ENCODE results near the gene TOM1L2. TPM values are rescaled to one million over a fixed set of nuclear protein-coding genes. Genes with fewer than 3 reads are reported as not detected.
"Not testable (repeated sequence)": the region's sequence is repeated elsewhere in the genome, so short reads cannot be mapped to it uniquely, and the experiment has no call there.

Gene TOM1L2
- polyA plus RNA-seq, 1 donor = 31.1 TPM

- WGBS (ENCODE audit: insufficient coverage, low lambda C conversion rate) = no CpG with 5 or more reads among the region's 59 CpGs
- no peaks in the 10 kb centered on the region for H3K27me3 ChIP-seq (ENCODE audit: control insufficient read depth, insufficient read depth, low read length)
- H3K4me1 ChIP-seq (ENCODE audit: control insufficient read depth, insufficient read depth, low read length) = peaks cover 19% of the 10 kb centered on the region
- DNase-seq = peak in 1 of 2 donors; percentile 60
- no peak overlapping the region for H3K4me3 ChIP-seq (ENCODE audit: low read length)
- peaks cover 68% of the 10 kb centered on the region for H3K36me3 ChIP-seq (ENCODE audit: control insufficient read depth, insufficient read depth, low read length)
- peaks cover 8% of the 10 kb centered on the region for H3K9me3 ChIP-seq (ENCODE audit: control insufficient read depth, low read depth, low read length)
- no peak overlapping the region for H3K27ac ChIP-seq (ENCODE audit: low read length)
These were observed 159.8 kb downstream of the TOM1L2 start for GRCh38 chr17:17812211-17813054.

DNA sequence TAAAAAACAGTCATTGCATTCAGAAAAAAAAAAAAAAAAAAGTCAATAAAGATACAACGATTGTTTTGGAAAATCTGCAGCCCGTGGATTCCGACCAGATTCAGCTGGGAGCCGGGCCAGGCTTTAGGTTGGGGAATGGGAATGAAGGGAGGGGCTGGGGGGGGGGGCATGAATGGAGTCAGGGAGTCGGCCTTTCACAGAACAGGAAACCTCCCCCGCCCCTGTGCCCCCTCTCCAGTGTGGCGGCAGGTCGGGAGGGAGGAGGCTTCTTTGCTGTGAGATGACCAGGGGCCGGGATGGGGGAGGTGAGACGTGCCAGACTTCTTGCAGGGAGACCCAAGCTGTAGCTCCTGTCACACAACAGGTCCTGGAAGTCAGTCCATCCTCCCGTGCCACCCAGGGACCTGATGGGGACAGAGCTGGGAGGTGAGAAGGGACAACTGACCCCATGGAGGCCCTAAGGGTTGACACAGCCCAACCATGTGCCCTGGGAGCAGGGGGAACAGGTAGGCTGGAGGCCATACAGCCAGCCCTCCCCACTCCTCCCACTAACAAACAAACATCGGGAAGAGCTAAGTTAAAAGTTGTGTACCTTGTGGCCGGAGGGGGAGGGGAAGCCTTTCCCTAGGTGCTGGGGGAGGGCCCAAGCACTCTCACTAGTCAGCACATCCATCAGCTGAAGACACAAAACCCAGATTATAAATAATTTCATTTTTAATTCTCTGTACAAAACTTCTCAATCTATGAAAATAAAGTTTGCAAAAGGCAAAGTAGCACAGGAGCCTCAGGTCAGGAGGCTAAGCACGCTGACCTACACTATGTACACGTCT is 160.6 kb downstream of the TOM1L2 start:
- Histone ChIP-seq H3K4me1 (ENCODE audit: control insufficient read depth, insufficient read depth, low read length) (peaks cover 19% of the 10 kb centered on the region), H3K9me3 (ENCODE audit: control insufficient read depth, low read depth, low read length) (peaks cover 8% of the 10 kb centered on the region), H3K27ac (ENCODE audit: low read length) (no peak overlapping the region), H3K27me3 (ENCODE audit: control insufficient read depth, insufficient read depth, low read length) (no peaks in the 10 kb centered on the region), H3K36me3 (ENCODE audit: control insufficient read depth, insufficient read depth, low read length) (peaks cover 66% of the 10 kb centered on the region), H3K4me3 (ENCODE audit: low read length) (no peak overlapping the region)
- no peak for DNase-seq
- no CpG with 5 or more reads among the region's 15 CpGs for WGBS (ENCODE audit: insufficient coverage, low lambda C conversion rate)

- Histone ChIP-seq H3K4me1 (ENCODE audit: control insufficient read depth, insufficient read depth, low read length) (peaks cover 19% of the 10 kb centered on the region), H3K9me3 (ENCODE audit: control insufficient read depth, low read depth, low read length) (peaks cover 8% of the 10 kb centered on the region), H3K36me3 (ENCODE audit: control insufficient read depth, insufficient read depth, low read length) (peaks cover 68% of the 10 kb centered on the region), H3K27ac (ENCODE audit: low read length) (no peak overlapping the region), H3K27me3 (ENCODE audit: control insufficient read depth, insufficient read depth, low read length) (no peaks in the 10 kb centered on the region), H3K4me3 (ENCODE audit: low read length) (no peak overlapping the region)
- WGBS (ENCODE audit: insufficient coverage, low lambda C conversion rate) = no CpG with 5 or more reads among the region's 27 CpGs
- DNase-seq = no peak
These were observed 161.3 kb downstream of the TOM1L2 start for GRCh38 chr17:17810895-17811248.

- WGBS (ENCODE audit: insufficient coverage, low lambda C conversion rate) = 80% methylated on average over 5 of the region's 68 CpGs
- peak overlapping the region; percentile 33 for H3K4me3 ChIP-seq (ENCODE audit: low read length)
- H3K27me3 ChIP-seq (ENCODE audit: control insufficient read depth, insufficient read depth, low read length) = no peaks in the 10 kb centered on the region
- peak in 1 of 2 donors; percentile 70 for DNase-seq
- H3K36me3 ChIP-seq (ENCODE audit: control insufficient read depth, insufficient read depth, low read length) = peaks cover 68% of the 10 kb centered on the region
- peaks cover 8% of the 10 kb centered on the region for H3K9me3 ChIP-seq (ENCODE audit: control insufficient read depth, low read depth, low read length)
- H3K4me1 ChIP-seq (ENCODE audit: control insufficient read depth, insufficient read depth, low read length) = peaks cover 19% of the 10 kb centered on the region
- no peak overlapping the region for H3K27ac ChIP-seq (ENCODE audit: low read length)
These were observed 161.9 kb downstream of the TOM1L2 start for GRCh38 chr17:17810084-17810894.

- H3K4me1 ChIP-seq (ENCODE audit: control insufficient read depth, insufficient read depth, low read length) = peaks cover 19% of the 10 kb centered on the region
- WGBS (ENCODE audit: insufficient coverage, low lambda C conversion rate) = no CpG with 5 or more reads among the region's 52 CpGs
- H3K9me3 ChIP-seq (ENCODE audit: control insufficient read depth, low read depth, low read length) = peaks cover 8% of the 10 kb centered on the region
- peak overlapping the region; percentile 33 for H3K4me3 ChIP-seq (ENCODE audit: low read length)
- H3K27me3 ChIP-seq (ENCODE audit: control insufficient read depth, insufficient read depth, low read length) = no peaks in the 10 kb centered on the region
- H3K27ac ChIP-seq (ENCODE audit: low read length) = no peak overlapping the region
- DNase-seq = no peak
- peaks cover 65% of the 10 kb centered on the region for H3K36me3 ChIP-seq (ENCODE audit: control insufficient read depth, insufficient read depth, low read length)
These were observed 162.6 kb downstream of the TOM1L2 start for GRCh38 chr17:17809531-17810083.

DNA sequence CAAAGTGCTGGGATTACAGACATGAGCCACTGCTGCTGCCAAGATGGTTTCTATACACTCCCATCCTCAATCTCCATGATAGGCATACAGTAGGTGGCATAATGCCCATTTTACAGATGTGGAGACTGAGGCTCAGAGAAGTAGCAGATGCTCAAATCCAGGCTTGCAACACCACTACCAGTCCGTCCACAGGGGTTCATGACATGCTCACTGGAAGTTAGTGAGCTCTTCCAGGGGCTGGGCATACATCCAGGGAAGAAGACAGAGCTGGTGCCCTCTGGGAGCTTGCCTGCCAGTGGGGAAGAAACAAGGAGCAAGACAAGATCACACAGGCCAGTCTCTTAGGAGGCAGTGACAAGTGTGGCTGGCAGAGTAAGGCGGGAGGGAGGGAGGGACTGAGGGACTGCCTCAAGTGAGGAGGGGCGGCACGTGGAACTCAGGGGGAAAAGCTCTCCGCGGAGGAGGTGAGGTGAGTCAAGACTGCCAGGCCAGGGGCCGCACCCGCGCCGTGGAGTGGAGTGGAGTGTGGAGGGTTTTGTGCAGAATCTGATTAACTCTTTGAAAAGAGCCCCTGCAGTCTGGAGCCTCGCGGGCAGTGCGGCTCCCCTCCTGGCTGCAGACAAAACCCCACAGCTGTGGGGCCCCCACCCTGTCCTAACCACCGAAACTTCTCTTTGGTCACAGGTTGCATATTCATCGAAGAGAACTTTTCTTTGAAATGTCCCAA is 163.3 kb downstream of the TOM1L2 start:
- peaks cover 8% of the 10 kb centered on the region for H3K9me3 ChIP-seq (ENCODE audit: control insufficient read depth, low read depth, low read length)
- no peak for DNase-seq
- no peaks in the 10 kb centered on the region for H3K27me3 ChIP-seq (ENCODE audit: control insufficient read depth, insufficient read depth, low read length)
- WGBS (ENCODE audit: insufficient coverage, low lambda C conversion rate) = no CpG with 5 or more reads among the region's 15 CpGs
- peaks cover 19% of the 10 kb centered on the region for H3K4me1 ChIP-seq (ENCODE audit: control insufficient read depth, insufficient read depth, low read length)
- H3K27ac ChIP-seq (ENCODE audit: low read length) = no peak overlapping the region
- H3K4me3 ChIP-seq (ENCODE audit: low read length) = no peak overlapping the region
- peaks cover 64% of the 10 kb centered on the region for H3K36me3 ChIP-seq (ENCODE audit: control insufficient read depth, insufficient read depth, low read length)

GRCh38 chr17:17808200-17808599 is 164.0 kb downstream of the TOM1L2 start:
- not testable (repeated sequence) for H3K27ac ChIP-seq (ENCODE audit: low read length); H3K9me3 ChIP-seq (ENCODE audit: control insufficient read depth, low read depth, low read length); H3K4me3 ChIP-seq (ENCODE audit: low read length); H3K27me3 ChIP-seq (ENCODE audit: control insufficient read depth, insufficient read depth, low read length); DNase-seq
- H3K4me1 ChIP-seq (ENCODE audit: control insufficient read depth, insufficient read depth, low read length) = peaks cover 19% of the 10 kb centered on the region
- peaks cover 66% of the 10 kb centered on the region for H3K36me3 ChIP-seq (ENCODE audit: control insufficient read depth, insufficient read depth, low read length)
- WGBS (ENCODE audit: insufficient coverage, low lambda C conversion rate) = 100% methylated on average over 2 of the region's 5 CpGs

DNA sequence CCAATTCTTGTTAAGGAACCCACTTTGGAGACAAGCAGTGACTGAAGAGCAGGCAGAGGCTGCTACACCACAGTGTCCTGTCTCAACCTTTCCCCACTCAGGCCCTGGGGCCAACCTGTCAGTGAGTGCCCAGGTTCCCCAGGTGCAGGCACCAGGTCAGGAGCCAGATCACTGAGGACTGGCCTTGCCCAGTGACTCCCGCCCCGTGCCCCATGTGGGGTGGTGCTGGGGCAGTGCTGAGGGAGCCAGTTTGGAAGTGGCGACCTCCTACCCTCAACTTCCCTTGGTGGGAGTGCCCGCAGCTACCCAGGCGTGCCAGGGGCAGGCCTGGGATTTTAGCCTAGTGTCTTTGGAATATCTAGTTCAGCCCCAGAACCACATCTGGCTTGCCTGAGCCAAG is 164.8 kb downstream of the TOM1L2 start:
- no CpG with 5 or more reads among the region's 5 CpGs for WGBS (ENCODE audit: insufficient coverage, low lambda C conversion rate)
- H3K4me1 ChIP-seq (ENCODE audit: control insufficient read depth, insufficient read depth, low read length) = peaks cover 18% of the 10 kb centered on the region
- H3K4me3 ChIP-seq (ENCODE audit: low read length) = no peak overlapping the region
- H3K9me3 ChIP-seq (ENCODE audit: control insufficient read depth, low read depth, low read length) = peaks cover 8% of the 10 kb centered on the region
- DNase-seq = no peak
- no peak overlapping the region for H3K27ac ChIP-seq (ENCODE audit: low read length)
- no peaks in the 10 kb centered on the region for H3K27me3 ChIP-seq (ENCODE audit: control insufficient read depth, insufficient read depth, low read length)
- peaks cover 60% of the 10 kb centered on the region for H3K36me3 ChIP-seq (ENCODE audit: control insufficient read depth, insufficient read depth, low read length)

- Histone ChIP-seq H3K27ac (ENCODE audit: low read length) (no peak overlapping the region), H3K4me1 (ENCODE audit: control insufficient read depth, insufficient read depth, low read length) (peaks cover 13% of the 10 kb centered on the region), H3K4me3 (ENCODE audit: low read length) (no peak overlapping the region), H3K27me3 (ENCODE audit: control insufficient read depth, insufficient read depth, low read length) (no peaks in the 10 kb centered on the region), H3K9me3 (ENCODE audit: control insufficient read depth, low read depth, low read length) (peaks cover 8% of the 10 kb centered on the region), H3K36me3 (ENCODE audit: control insufficient read depth, insufficient read depth, low read length) (peaks cover 59% of the 10 kb centered on the region)
- no CpG with 5 or more reads among the region's 17 CpGs for WGBS (ENCODE audit: insufficient coverage, low lambda C conversion rate)
- no peak for DNase-seq
These were observed 165.5 kb downstream of the TOM1L2 start for GRCh38 chr17:17806611-17807274.
